HepG2 (cell line): ENCODE data around the gene AUNIP. TPM values are rescaled to one million over a fixed set of nuclear protein-coding genes. Genes with fewer than 3 reads are reported as not detected.

ENCODE experiments used
- FOXC1 ChIP-seq: sonication (generic); formaldehyde crosslinking; IDR thresholded peaks from 2 replicates; pipeline ENCODE4 v1.8.0; 2022; ENCODE audit warnings: mild to moderate bottlenecking, missing genetic modification reagents, borderline replicate concordance
- GPN1 ChIP-seq: sonication (generic); formaldehyde crosslinking; IDR thresholded peaks from 2 replicates; pipeline ENCODE4 v1.5.1; 2020; ENCODE audit warnings: missing genetic modification reagents, borderline replicate concordance
- KLF16 ChIP-seq, 2 experiments: sonication (generic) in 1 of 2; formaldehyde crosslinking in 1 of 2; IDR thresholded peaks; 2 replicates each; pipeline versions ENCODE4 v1.6.1 to v1.8.0; 2016 to 2023; ENCODE audit warnings: missing genetic modification reagents in 2 of 2, missing compliant biosample characterization in 1 of 2
- NPAS2 ChIP-seq: sonication (generic); formaldehyde crosslinking; IDR thresholded peaks from 2 replicates; pipeline ENCODE4 v1.8.0; 2022; ENCODE audit warnings: mild to moderate bottlenecking, missing genetic modification reagents, borderline replicate concordance
- NR2C2 ChIP-seq: sonication (generic); formaldehyde crosslinking; IDR thresholded peaks from 2 replicates; pipeline ENCODE4 v1.4.0; 2020; ENCODE audit warnings: missing genetic modification reagents, mild to moderate bottlenecking, moderate library complexity, borderline replicate concordance
- SMC3 ChIP-seq: IDR thresholded peaks from 2 replicates; pipeline ENCODE4 v1.6.1; 2011; ENCODE audit warnings: low read length, improper control_type of control experiment
- USF2 ChIP-seq, 2 experiments: sonication (generic) in 1 of 2; formaldehyde crosslinking in 1 of 2; IDR thresholded peaks; 2 replicates each; pipeline versions ENCODE4 v1.5.1 to v1.6.1; 2011 to 2020; ENCODE audit warnings: borderline replicate concordance in 1 of 2, low read depth in 1 of 2, low read length in 1 of 2, mild to moderate bottlenecking in 1 of 2, missing genetic modification reagents in 1 of 2, moderate library complexity in 1 of 2
- ZBTB39 ChIP-seq: sonication (generic); formaldehyde crosslinking; IDR thresholded peaks from 2 replicates; pipeline ENCODE4 v1.5.0; 2020; ENCODE audit warnings: missing genetic modification reagents
- ZBTB42 ChIP-seq: sonication (generic); formaldehyde crosslinking; IDR thresholded peaks from 2 replicates; pipeline ENCODE4 v1.5.0; 2020; ENCODE audit warnings: mild to moderate bottlenecking, missing genetic modification reagents
- ZNF430 ChIP-seq: sonication (generic); formaldehyde crosslinking; IDR thresholded peaks from 2 replicates; pipeline ENCODE4 v1.9.0; 2021; ENCODE audit warnings: mild to moderate bottlenecking, missing genetic modification reagents
- ZNF547 ChIP-seq: sonication (generic); formaldehyde crosslinking; IDR thresholded peaks from 2 replicates; pipeline ENCODE4 v1.5.1; 2020; ENCODE audit warnings: mild to moderate bottlenecking, missing genetic modification reagents
- ZNF615 ChIP-seq: sonication (generic); formaldehyde crosslinking; IDR thresholded peaks from 2 replicates; pipeline ENCODE4 v1.5.0; 2020; ENCODE audit warnings: mild to moderate bottlenecking, missing genetic modification reagents, borderline replicate concordance
- ZNF670 ChIP-seq: sonication (generic); formaldehyde crosslinking; IDR thresholded peaks from 2 replicates; pipeline ENCODE4 v1.8.0; 2022; ENCODE audit warnings: mild to moderate bottlenecking, missing genetic modification reagents, borderline replicate concordance
- polyA plus RNA-seq, 8 experiments: library from polyadenylated mRNA; depleted of rRNA in 3 of 8; stranded (reverse) in 7 of 8; unstranded in 1 of 8; fragments of >200 nt; fragmentation: Illumina TruSeq in 4 of 8; extraction: Trizol in 4 of 8; gene quantifications; 2 replicates each; pipeline versions ENCODE4 v1.2.1 to v1.2.3, GENCODE V29; 2011 to 2016; ENCODE audit warnings: low read depth in 4 of 8, missing spikeins in 1 of 8, mixed read lengths in 1 of 8; ENCODE audit not compliant: insufficient read depth in 1 of 8
- total RNA-seq, 5 experiments: library from RNA; depleted of rRNA; stranded (reverse); fragments of >200 nt; fragmentation: Illumina TruSeq; extraction: Trizol; gene quantifications; 2 replicates each; pipeline ENCODE4 v1.2.3, GENCODE V29; 2016; ENCODE audit warnings: low read depth in 1 of 5
- TF ChIP-seq, protein P1 (sequence below): sonication (generic); formaldehyde crosslinking; IDR thresholded peaks from 2 replicates; pipeline ENCODE4 v1.4.0; 2020; ENCODE audit warnings: mild to moderate bottlenecking, missing genetic modification reagents
- TF ChIP-seq, protein P2 (sequence below): IDR thresholded peaks from 2 replicates; pipeline ENCODE4 v1.6.1; 2018; ENCODE audit warnings: missing genetic modification reagents
- TF ChIP-seq, protein P3 (sequence below): sonication (generic); formaldehyde crosslinking; IDR thresholded peaks from 2 replicates; pipeline ENCODE4 v1.4.0; 2020; ENCODE audit warnings: low read depth, mild to moderate bottlenecking, missing genetic modification reagents
- TF ChIP-seq, protein P4 (sequence below): sonication (generic); formaldehyde crosslinking; IDR thresholded peaks from 2 replicates; pipeline ENCODE4 v1.8.1; 2023; ENCODE audit warnings: missing genetic modification reagents, inconsistent platforms, borderline replicate concordance

The AUNIP gene
- total and polyA plus RNA-seq, 2 of the 13 experiments (the other 11 are each of a cell fraction or from before 2014, with no cell fraction given) = 3.8 to 12.3 TPM

GRCh38 chr1:25819491-25820246 is 39.6 kb downstream of the AUNIP start, which contains the start of gene MTFR1L (continued):
- TF ChIP-seq, protein P1, sequence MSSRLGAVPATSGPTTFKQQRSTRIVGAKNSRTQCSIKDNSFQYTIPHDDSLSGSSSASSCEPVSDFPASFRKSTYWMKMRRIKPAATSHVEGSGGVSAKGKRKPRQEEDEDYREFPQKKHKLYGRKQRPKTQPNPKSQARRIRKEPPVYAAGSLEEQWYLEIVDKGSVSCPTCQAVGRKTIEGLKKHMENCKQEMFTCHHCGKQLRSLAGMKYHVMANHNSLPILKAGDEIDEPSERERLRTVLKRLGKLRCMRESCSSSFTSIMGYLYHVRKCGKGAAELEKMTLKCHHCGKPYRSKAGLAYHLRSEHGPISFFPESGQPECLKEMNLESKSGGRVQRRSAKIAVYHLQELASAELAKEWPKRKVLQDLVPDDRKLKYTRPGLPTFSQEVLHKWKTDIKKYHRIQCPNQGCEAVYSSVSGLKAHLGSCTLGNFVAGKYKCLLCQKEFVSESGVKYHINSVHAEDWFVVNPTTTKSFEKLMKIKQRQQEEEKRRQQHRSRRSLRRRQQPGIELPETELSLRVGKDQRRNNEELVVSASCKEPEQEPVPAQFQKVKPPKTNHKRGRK (CRISPR knock-in tag) = no peak
- TF ChIP-seq, protein P2, sequence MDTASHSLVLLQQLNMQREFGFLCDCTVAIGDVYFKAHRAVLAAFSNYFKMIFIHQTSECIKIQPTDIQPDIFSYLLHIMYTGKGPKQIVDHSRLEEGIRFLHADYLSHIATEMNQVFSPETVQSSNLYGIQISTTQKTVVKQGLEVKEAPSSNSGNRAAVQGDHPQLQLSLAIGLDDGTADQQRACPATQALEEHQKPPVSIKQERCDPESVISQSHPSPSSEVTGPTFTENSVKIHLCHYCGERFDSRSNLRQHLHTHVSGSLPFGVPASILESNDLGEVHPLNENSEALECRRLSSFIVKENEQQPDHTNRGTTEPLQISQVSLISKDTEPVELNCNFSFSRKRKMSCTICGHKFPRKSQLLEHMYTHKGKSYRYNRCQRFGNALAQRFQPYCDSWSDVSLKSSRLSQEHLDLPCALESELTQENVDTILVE (CRISPR knock-in tag) = peak; percentile 96; the same call in 1 of the 2 replicates
- TF ChIP-seq FOXC1 (CRISPR knock-in tag) (peak; percentile 94; the same call in 1 of the 2 replicates), GPN1 (CRISPR knock-in tag) (no peak; the same call in 1 of the 2 replicates), ZNF430 (CRISPR knock-in tag) (0 out of 2 replicates have a peak, but pooled peaks have one; percentile 63), ZBTB39 (CRISPR knock-in tag) (no peak), NR2C2 (CRISPR knock-in tag) (peak; percentile 98), USF2 (IDR thresholded peaks at IDR 0.05; ENCODE audit: low read depth, low read length) (no peak), USF2 (CRISPR knock-in tag; IDR thresholded peaks at IDR 0.05; ENCODE audit: borderline replicate concordance) (no peak; the same call in 1 of the 2 replicates), NPAS2 (CRISPR knock-in tag) (no peak), ZNF547 (CRISPR knock-in tag) (peak; percentile 89), ZNF670 (CRISPR knock-in tag) (0 out of 2 replicates have a peak, but pooled peaks have one; percentile 8), SMC3 (no peak), KLF16 (CRISPR knock-in tag; IDR thresholded peaks at IDR 0.05) (peak in 1 of 2 experiments; percentile 86; a peak in 2 of 4 replicates), ZNF615 (CRISPR knock-in tag) (no peak), ZBTB42 (no peak; the same call in none of the 2 replicates)
- TF ChIP-seq, protein P3, sequence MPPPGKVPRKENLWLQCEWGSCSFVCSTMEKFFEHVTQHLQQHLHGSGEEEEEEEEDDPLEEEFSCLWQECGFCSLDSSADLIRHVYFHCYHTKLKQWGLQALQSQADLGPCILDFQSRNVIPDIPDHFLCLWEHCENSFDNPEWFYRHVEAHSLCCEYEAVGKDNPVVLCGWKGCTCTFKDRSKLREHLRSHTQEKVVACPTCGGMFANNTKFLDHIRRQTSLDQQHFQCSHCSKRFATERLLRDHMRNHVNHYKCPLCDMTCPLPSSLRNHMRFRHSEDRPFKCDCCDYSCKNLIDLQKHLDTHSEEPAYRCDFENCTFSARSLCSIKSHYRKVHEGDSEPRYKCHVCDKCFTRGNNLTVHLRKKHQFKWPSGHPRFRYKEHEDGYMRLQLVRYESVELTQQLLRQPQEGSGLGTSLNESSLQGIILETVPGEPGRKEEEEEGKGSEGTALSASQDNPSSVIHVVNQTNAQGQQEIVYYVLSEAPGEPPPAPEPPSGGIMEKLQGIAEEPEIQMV = peak; percentile 63; the same call in 1 of the 2 replicates
- TF ChIP-seq, protein P4, sequence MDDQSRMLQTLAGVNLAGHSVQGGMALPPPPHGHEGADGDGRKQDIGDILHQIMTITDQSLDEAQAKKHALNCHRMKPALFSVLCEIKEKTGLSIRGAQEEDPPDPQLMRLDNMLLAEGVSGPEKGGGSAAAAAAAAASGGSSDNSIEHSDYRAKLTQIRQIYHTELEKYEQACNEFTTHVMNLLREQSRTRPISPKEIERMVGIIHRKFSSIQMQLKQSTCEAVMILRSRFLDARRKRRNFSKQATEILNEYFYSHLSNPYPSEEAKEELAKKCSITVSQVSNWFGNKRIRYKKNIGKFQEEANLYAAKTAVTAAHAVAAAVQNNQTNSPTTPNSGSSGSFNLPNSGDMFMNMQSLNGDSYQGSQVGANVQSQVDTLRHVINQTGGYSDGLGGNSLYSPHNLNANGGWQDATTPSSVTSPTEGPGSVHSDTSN (CRISPR knock-in tag) = no peak
